HG03097 (cell line): ENCODE measurements around the gene ANO9.
A peak's percentile ranks its signal among the peaks of the same experiment; 100 is the strongest.

ENCODE experiments used
- ATAC-seq: cut with Tn5 transposase; IDR thresholded peaks from one replicate; pipeline ENCODE4 v1.9.1; 2021; ENCODE audit not compliant: unreplicated experiment, low FRiP score

The ANO9 gene

GRCh38 chr11:452916-453527 is 11.2 kb upstream of the ANO9 start:
- ATAC-seq = no peak

GRCh38 chr11:452203-452744 is 10.5 kb upstream of the ANO9 start:
- ATAC-seq = no peak

GRCh38 chr11:451738-452137 is 9.9 kb upstream of the ANO9 start:
- ATAC-seq = no peak

GRCh38 chr11:450809-451451 is 9.1 kb upstream of the ANO9 start:
- ATAC-seq = no peak

- peak; percentile 57 for ATAC-seq
These were observed 8.3 kb upstream of the ANO9 start, which contains the start of gene PTDSS2 for GRCh38 chr11:449889-450808. PTDSS2 (plus strand) TSS chr11:450279; CDS start chr11:450456, 177 bp downstream.

- ATAC-seq = peak; percentile 50
These were observed 6.3 kb upstream of the ANO9 start for GRCh38 chr11:447923-448731.

- no peak for ATAC-seq
These were observed 5.1 kb upstream of the ANO9 start for GRCh38 chr11:446891-447290.

GRCh38 chr11:445765-446588 is 4.2 kb upstream of the ANO9 start:
- ATAC-seq = no peak

GRCh38 chr11:444396-445144 is 2.8 kb upstream of the ANO9 start:
- ATAC-seq = no peak

- ATAC-seq = no peak
These were observed 1.9 kb upstream of the ANO9 start for GRCh38 chr11:443542-444199.

GRCh38 chr11:442611-443081 is 835 bp upstream of the ANO9 start:
- no peak for ATAC-seq

GRCh38 chr11:441043-441417 is 781 bp downstream of the ANO9 start:
- ATAC-seq = no peak

GRCh38 chr11:440065-441042 is 1.5 kb downstream of the ANO9 start:
- no peak for ATAC-seq

- ATAC-seq = no peak
These were observed 2.3 kb downstream of the ANO9 start for GRCh38 chr11:439315-440064.

- ATAC-seq = no peak
These were observed 3.5 kb downstream of the ANO9 start for GRCh38 chr11:438101-438844.
